Natural killer cell (primary cell): ENCODE results near the gene TMEM239. TPM values are rescaled to one million over a fixed set of nuclear protein-coding genes. Genes with fewer than 3 reads are reported as not detected.

Experiments
- ATAC-seq, 3 donors: fragments of 150-1000 bp in 2 of 3; fragments of 200-7000 bp in 1 of 3; cut with Tn5 transposase; 1 replicate in 1 of 3; 2 replicates in 2 of 3; pipeline ENCODE4 v1.10.0; 2021; ENCODE audit warnings: mild to moderate bottlenecking in 2 of 3, moderate library complexity in 2 of 3
- DNase-seq, 2 donors: peaks; one replicate each; pipeline versions ENCODE4 v3.0.0 to v3.0.0-alpha.2; 2013 to 2021; ENCODE audit warnings: mixed read lengths in 1 of 2
- H3K27ac ChIP-seq: one replicate; pipeline ENCODE4 v1.5.1; 2013; ENCODE audit warnings: mild to moderate bottlenecking, low read length
- H3K27me3 ChIP-seq: one replicate; pipeline ENCODE4 v1.6.1; 2013; ENCODE audit warnings: low read length; ENCODE audit not compliant: control insufficient read depth, insufficient read depth
- H3K36me3 ChIP-seq: one replicate; pipeline ENCODE4 v1.6.1; 2013; ENCODE audit warnings: low read length; ENCODE audit not compliant: control insufficient read depth, insufficient read depth
- H3K4me1 ChIP-seq: one replicate; pipeline ENCODE4 v1.6.1; 2013; ENCODE audit warnings: low read length; ENCODE audit not compliant: control insufficient read depth, insufficient read depth
- H3K4me3 ChIP-seq: one replicate; pipeline ENCODE4 v1.5.1; 2013; ENCODE audit warnings: low read length
- H3K9me3 ChIP-seq: one replicate; pipeline ENCODE4 v1.6.1; 2013; ENCODE audit warnings: low read length; ENCODE audit not compliant: control insufficient read depth, insufficient read depth
- H3K27ac Mint-ChIP-seq, 2 donors: one replicate each; pipeline ENCODE4 v1.8.0; 2022; ENCODE audit warnings: mild to moderate bottlenecking in 2 of 2, mixed read lengths in 2 of 2, moderate library complexity in 1 of 2
- H3K27me3 Mint-ChIP-seq, 2 donors: one replicate each; pipeline ENCODE4 v1.8.0; 2022; ENCODE audit warnings: low read depth in 2 of 2, mixed read lengths in 2 of 2
- H3K36me3 Mint-ChIP-seq: one replicate; pipeline ENCODE4 v1.8.0; 2022; ENCODE audit warnings: mixed read lengths
- H3K4me1 Mint-ChIP-seq, 2 donors: one replicate each; pipeline ENCODE4 v1.8.0; 2022; ENCODE audit warnings: mixed read lengths in 2 of 2
- H3K4me3 Mint-ChIP-seq: one replicate; pipeline ENCODE4 v1.8.0; 2022; ENCODE audit warnings: mild to moderate bottlenecking, moderate library complexity, mixed read lengths
- H3K9me3 Mint-ChIP-seq, 2 donors: one replicate each; pipeline ENCODE4 v1.8.0; 2022; ENCODE audit warnings: mixed read lengths in 2 of 2
- WGBS: methylation state at CpG from one replicate; pipeline ENCODE4 v1.1.7; 2013; ENCODE audit warnings: missing lambda C conversion rate; ENCODE audit not compliant: insufficient coverage; 5-methylcytosine and 5-hydroxymethylcytosine counted together
- intact Hi-C: fragments of 100-400 bp; cut with micrococcal nuclease; formaldehyde crosslinking; loops from one replicate; pipeline ENCODE4 v1.14.2; 2022
- total RNA-seq, 4 donors: library from RNA; stranded (reverse); fragments of 120-200 nt in 1 of 4; gene quantifications; one replicate each; pipeline versions ENCODE4 v1.2.3 to v1.2.4, GENCODE V29; 2013 to 2022
- TF ChIP-seq, protein P1 (sequence below): fragments of 200-600 bp; IDR thresholded peaks from one replicate; pipeline ENCODE4 v1.8.0; 2022; ENCODE audit warnings: antibody characterized with exemption

Gene TMEM239
- total RNA-seq, 3 donors from 2014 or later (not counting 1 experiment from before 2014, with no cell fraction given), result not detected

GRCh38 chr20:2798095-2798805 is 17.9 kb upstream of the TMEM239 start:
- DNase-seq (no peak), ATAC-seq (no peak)
- H3K27me3 ChIP-seq, result peaks cover 20% of the 10 kb centered on the region
- Mint-ChIP-seq H3K4me1 (peaks cover 25 to 26% of the 10 kb centered on the region in 2 donors), H3K27ac (no peak overlapping the region), H3K27me3 (peaks cover 35 to 45% of the 10 kb centered on the region in 2 donors), H3K36me3 (no peaks in the 10 kb centered on the region), H3K4me3 (no peak overlapping the region), H3K9me3 (no peaks in the 10 kb centered on the region)
- TF ChIP-seq, protein P1, sequence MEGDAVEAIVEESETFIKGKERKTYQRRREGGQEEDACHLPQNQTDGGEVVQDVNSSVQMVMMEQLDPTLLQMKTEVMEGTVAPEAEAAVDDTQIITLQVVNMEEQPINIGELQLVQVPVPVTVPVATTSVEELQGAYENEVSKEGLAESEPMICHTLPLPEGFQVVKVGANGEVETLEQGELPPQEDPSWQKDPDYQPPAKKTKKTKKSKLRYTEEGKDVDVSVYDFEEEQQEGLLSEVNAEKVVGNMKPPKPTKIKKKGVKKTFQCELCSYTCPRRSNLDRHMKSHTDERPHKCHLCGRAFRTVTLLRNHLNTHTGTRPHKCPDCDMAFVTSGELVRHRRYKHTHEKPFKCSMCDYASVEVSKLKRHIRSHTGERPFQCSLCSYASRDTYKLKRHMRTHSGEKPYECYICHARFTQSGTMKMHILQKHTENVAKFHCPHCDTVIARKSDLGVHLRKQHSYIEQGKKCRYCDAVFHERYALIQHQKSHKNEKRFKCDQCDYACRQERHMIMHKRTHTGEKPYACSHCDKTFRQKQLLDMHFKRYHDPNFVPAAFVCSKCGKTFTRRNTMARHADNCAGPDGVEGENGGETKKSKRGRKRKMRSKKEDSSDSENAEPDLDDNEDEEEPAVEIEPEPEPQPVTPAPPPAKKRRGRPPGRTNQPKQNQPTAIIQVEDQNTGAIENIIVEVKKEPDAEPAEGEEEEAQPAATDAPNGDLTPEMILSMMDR, result no peak
- no peak overlapping the region for H3K4me3 ChIP-seq
- WGBS, result 91% methylated on average over 19 of the region's 19 CpGs
- H3K4me1 ChIP-seq, result peaks cover 20% of the 10 kb centered on the region
- H3K27ac ChIP-seq, result no peak overlapping the region
- no peaks in the 10 kb centered on the region for H3K9me3 ChIP-seq
- intact Hi-C loops, result no loop called here
- no peaks in the 10 kb centered on the region for H3K36me3 ChIP-seq

DNA sequence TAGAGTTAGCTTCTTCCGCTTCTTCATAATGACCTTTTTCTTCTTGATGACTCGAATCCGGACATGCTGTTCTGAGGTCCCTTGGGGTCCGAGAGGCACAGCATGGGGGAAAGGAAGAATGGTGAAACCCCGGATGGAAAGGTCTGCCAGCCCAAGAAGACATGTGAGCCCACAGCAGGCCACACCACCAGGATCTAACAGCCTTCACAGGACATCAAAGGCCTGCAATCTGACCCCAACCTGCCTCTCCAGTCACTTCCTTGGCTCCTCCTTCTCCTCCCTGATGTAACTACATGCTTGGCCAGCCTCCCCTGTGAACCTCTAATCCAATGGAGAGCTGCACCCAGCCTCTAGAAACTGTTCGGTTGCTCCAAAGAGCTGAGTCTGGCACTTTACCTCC is 17.4 kb upstream of the TMEM239 start:
- Histone ChIP-seq H3K4me1 (peaks cover 20% of the 10 kb centered on the region), H3K9me3 (no peaks in the 10 kb centered on the region), H3K4me3 (no peak overlapping the region), H3K36me3 (no peaks in the 10 kb centered on the region), H3K27me3 (peaks cover 20% of the 10 kb centered on the region), H3K27ac (no peak overlapping the region)
- Mint-ChIP-seq H3K27me3 (peaks cover 35 to 48% of the 10 kb centered on the region in 2 donors), H3K36me3 (no peaks in the 10 kb centered on the region), H3K9me3 (no peaks in the 10 kb centered on the region), H3K4me1 (peaks cover 25 to 26% of the 10 kb centered on the region in 2 donors), H3K27ac (no peak overlapping the region), H3K4me3 (peak overlapping the region; percentile 94)
- TF ChIP-seq, protein P1, result no peak
- no peak for ATAC-seq
- DNase-seq, result no peak
- WGBS, result 82% methylated on average over 6 of the region's 6 CpGs
- intact Hi-C loops, result no loop called here

- Histone ChIP-seq H3K36me3 (no peaks in the 10 kb centered on the region), H3K4me1 (peaks cover 20% of the 10 kb centered on the region), H3K27me3 (peaks cover 20% of the 10 kb centered on the region), H3K4me3 (no peak overlapping the region), H3K27ac (no peak overlapping the region), H3K9me3 (no peaks in the 10 kb centered on the region)
- intact Hi-C loops, result no loop called here
- peaks cover 25 to 26% of the 10 kb centered on the region in 2 donors for H3K4me1 Mint-ChIP-seq
- H3K36me3 Mint-ChIP-seq, result no peaks in the 10 kb centered on the region
- TF ChIP-seq, protein P1, result no peak
- 60% methylated on average over 9 of the region's 9 CpGs for WGBS
- H3K27ac Mint-ChIP-seq, result peak overlapping the region in 1 of 2 donors; percentile 44
- peak overlapping the region; percentile 94 for H3K4me3 Mint-ChIP-seq
- no peak for ATAC-seq
- H3K27me3 Mint-ChIP-seq, result peaks cover 38 to 53% of the 10 kb centered on the region in 2 donors
- DNase-seq, result no peak
- no peaks in the 10 kb centered on the region for H3K9me3 Mint-ChIP-seq
These were observed 16.9 kb upstream of the TMEM239 start for GRCh38 chr20:2799271-2799670.
